Naive thymus-derived CD4-positive, alpha-beta T cell (primary cell): ENCODE measurements around the gene RABL3. TPM values are rescaled to one million over a fixed set of nuclear protein-coding genes. Genes with fewer than 3 reads are reported as not detected.
"Not testable (repeated sequence)": the region's sequence is repeated elsewhere in the genome, so short reads cannot be mapped to it uniquely, and the experiment has no call there.

Source experiments
- ATAC-seq: fragments of 150-1000 bp; cut with Tn5 transposase; 2 replicates; pipeline ENCODE4 v1.10.0; 2021; ENCODE audit warnings: mild to moderate bottlenecking, moderate library complexity
- CTCF ChIA-PET: fragments of 350-600 bp; sonication (Branson Sonifier 250); formaldehyde crosslinking; loops from one replicate; lab custom pipeline; 2021; ENCODE audit warnings: antibody characterized with exemption; lab: Charles Lee
- POLR2A ChIA-PET: fragments of 350-600 bp; sonication (Branson Sonifier 250); formaldehyde crosslinking; loops from one replicate; lab custom pipeline; 2021; ENCODE audit warnings: antibody characterized with exemption, inconsistent platforms; lab: Charles Lee
- DNase-seq, 9 donors: peaks; one replicate each; pipeline versions ENCODE4 v3.0.0 to v3.0.0-alpha.2; 2020 to 2022; ENCODE audit warnings: mixed read lengths in 1 of 9
- H3K27ac ChIP-seq: one replicate; pipeline ENCODE4 v1.7.0; 2013; ENCODE audit warnings: mild to moderate bottlenecking, low read depth, low read length, moderate library complexity
- H3K27me3 ChIP-seq, 2 donors: one replicate each; pipeline ENCODE4 v1.7.0; 2013; ENCODE audit warnings: low read length in 2 of 2, mild to moderate bottlenecking in 2 of 2, moderate library complexity in 2 of 2; ENCODE audit not compliant: control insufficient read depth in 2 of 2, insufficient read depth in 2 of 2
- H3K36me3 ChIP-seq, 3 experiments: 1 replicate in 2 of 3; 2 replicates in 1 of 3; pipeline ENCODE4 v1.7.0; 2013; ENCODE audit warnings: low read length in 3 of 3, mild to moderate bottlenecking in 3 of 3, moderate library complexity in 1 of 3; ENCODE audit not compliant: insufficient read depth in 3 of 3, control insufficient read depth in 2 of 3
- H3K4me1 ChIP-seq, 2 donors: one replicate each; pipeline ENCODE4 v1.7.0; 2013; ENCODE audit warnings: low read length in 2 of 2, mild to moderate bottlenecking in 2 of 2, moderate library complexity in 1 of 2; ENCODE audit not compliant: control insufficient read depth in 2 of 2, insufficient read depth in 2 of 2
- H3K4me3 ChIP-seq: 2 replicates; pipeline ENCODE4 v1.7.0; 2013; ENCODE audit warnings: mild to moderate bottlenecking, low read length
- H3K9me3 ChIP-seq, 3 experiments: 1 replicate in 2 of 3; 2 replicates in 1 of 3; pipeline ENCODE4 v1.7.0; 2013; ENCODE audit warnings: low read length in 3 of 3; ENCODE audit not compliant: control insufficient read depth in 2 of 3
- H3K27ac Mint-ChIP-seq, 9 donors: one replicate each; pipeline ENCODE4 v1.8.0; 2020 to 2022; ENCODE audit warnings: mixed read lengths in 9 of 9, mild to moderate bottlenecking in 8 of 9, moderate library complexity in 5 of 9, inconsistent platforms in 2 of 9
- H3K27me3 Mint-ChIP-seq, 5 donors: one replicate each; pipeline ENCODE4 v1.8.0; 2021 to 2022; ENCODE audit warnings: mixed read lengths in 5 of 5, mild to moderate bottlenecking in 1 of 5
- H3K36me3 Mint-ChIP-seq, 5 donors: one replicate each; pipeline ENCODE4 v1.8.0; 2020 to 2022; ENCODE audit warnings: mixed read lengths in 5 of 5, mild to moderate bottlenecking in 3 of 5, inconsistent platforms in 1 of 5
- H3K4me1 Mint-ChIP-seq, 7 donors: one replicate each; pipeline ENCODE4 v1.8.0; 2020 to 2022; ENCODE audit warnings: mixed read lengths in 7 of 7, mild to moderate bottlenecking in 3 of 7, inconsistent platforms in 1 of 7
- H3K4me3 Mint-ChIP-seq, 10 donors: one replicate each; pipeline ENCODE4 v1.8.0; 2020 to 2022; ENCODE audit warnings: mild to moderate bottlenecking in 10 of 10, mixed read lengths in 10 of 10, moderate library complexity in 6 of 10, inconsistent platforms in 2 of 10
- H3K9me3 Mint-ChIP-seq, 11 donors: one replicate each; pipeline ENCODE4 v1.8.0; 2020 to 2022; ENCODE audit warnings: mixed read lengths in 11 of 11, mild to moderate bottlenecking in 4 of 11, inconsistent platforms in 1 of 11, moderate library complexity in 1 of 11
- intact Hi-C, 2 donors: fragments of 100-400 bp; cut with micrococcal nuclease; formaldehyde crosslinking; loops; one replicate each; pipeline ENCODE4 v1.15.1; 2023
- polyA plus RNA-seq, 2 donors: library from polyadenylated mRNA; unstranded; fragments of 300-500 nt; fragmentation: Illumina TruSeq; gene quantifications; one replicate each; pipeline ENCODE4 v1.2.3, GENCODE V29; 2021
- total RNA-seq, 6 experiments: library from RNA in 5 of 6; stranded (reverse) in 5 of 6; gene quantifications; 1 replicate in 5 of 6; 2 replicates in 1 of 6; pipeline ENCODE4 v1.2.3 and lab custom pipeline; 2021 to 2026

RABL3 gene
- total and polyA plus RNA-seq, 7 experiments from 2014 or later = 15.4 to 40.6 (median 23.1) TPM

DNA sequence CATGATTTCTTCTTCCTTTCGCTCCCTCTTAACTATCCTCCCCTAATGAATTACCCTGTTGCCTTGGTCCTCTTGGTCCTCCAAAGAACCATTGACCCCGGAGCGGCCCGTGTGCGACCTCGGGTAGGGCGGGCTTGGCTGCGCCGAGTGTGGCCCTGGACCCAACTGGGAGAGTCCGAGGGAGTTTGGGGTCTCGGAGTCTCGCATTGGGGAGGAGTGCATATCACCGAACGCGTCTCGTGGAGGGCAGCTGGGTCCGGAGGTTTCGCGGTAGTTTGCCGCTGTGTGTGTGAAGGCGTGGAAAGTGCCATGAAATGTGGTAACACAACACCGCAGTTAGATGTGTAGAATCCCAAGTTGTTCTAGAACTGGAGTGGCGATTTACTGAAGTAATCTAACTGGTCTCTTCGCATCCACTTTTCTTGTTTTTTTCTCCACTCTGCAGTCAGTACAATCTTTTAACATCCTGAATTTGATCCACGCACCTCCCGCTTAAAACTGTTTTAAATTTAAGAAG is 591 bp upstream of the RABL3 start:
- ATAC-seq = peak; percentile 12
- POLR2A ChIA-PET = interaction anchor here (1.0 to 7.7 kb wide), 8 partner anchors 11 to 394 kb away, joined by 3 to 59 read pairs (median 6); partner anchors contain the start of genes LRRC58 and NDUFB4

DNA sequence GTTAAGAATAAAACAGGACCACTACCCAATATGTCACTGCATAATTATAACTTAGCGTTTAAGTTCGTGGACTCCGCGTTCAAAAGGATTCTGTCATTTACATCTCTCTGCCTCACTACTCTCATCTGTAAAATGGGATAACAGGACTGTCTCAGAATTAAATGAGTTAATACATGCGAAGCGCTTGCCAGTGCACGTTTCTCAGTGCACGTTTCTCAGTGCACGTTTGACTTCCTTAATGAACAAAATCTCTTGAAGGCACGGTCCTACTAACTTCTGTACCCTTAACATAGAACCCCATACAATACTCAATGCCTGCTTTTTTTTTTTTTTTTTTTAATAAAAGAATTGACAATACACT is 499 bp downstream of the RABL3 start:
- Mint-ChIP-seq H3K27me3 (no peaks in the 10 kb centered on the region), H3K4me3 (peak overlapping the region; percentile 84 to 97 (median 92)), H3K36me3 (peaks cover 0 to 18% (median 5%) of the 10 kb centered on the region in 5 donors), H3K9me3 (peaks cover 0 to 6% (median 4%) of the 10 kb centered on the region in 11 donors), H3K4me1 (peaks cover 26 to 54% (median 47%) of the 10 kb centered on the region in 7 donors), H3K27ac (peak overlapping the region; percentile 93 to 99 (median 97))
- H3K9me3 ChIP-seq = no peaks in the 10 kb centered on the region
- ChIA-PET CTCF (interaction anchor here (0.7 to 3.4 kb wide), 4 partner anchors 22 to 180 kb away, joined by 3 to 8 read pairs (median 5); no protein-coding TSS in a partner anchor), POLR2A (interaction anchor here (0.9 to 7.7 kb wide), 12 partner anchors 8 to 397 kb away, joined by 3 to 59 read pairs (median 5); partner anchors contain the start of genes LRRC58 and NDUFB4)
- DNase-seq (no peak), ATAC-seq (peak; percentile 17)
- peaks cover 0 to 11% (median 0%) of the 10 kb centered on the region in 3 experiments for H3K36me3 ChIP-seq
- intact Hi-C loops = loop anchor here (1.0 to 10.0 kb wide), 22 partner anchors 23 to 1675 kb away; partner anchors contain the start of genes LRRC58 (in 2 of the 2), NDUFB4 (in 2 of the 2), ARHGAP31 (in 1 of the 2) and COX17 (in 1 of the 2)
- H3K4me3 ChIP-seq = peak overlapping the region; percentile 81
- H3K27ac ChIP-seq = peak overlapping the region; percentile 98
- no peaks in the 10 kb centered on the region for H3K27me3 ChIP-seq
- H3K4me1 ChIP-seq = peaks cover 16 to 23% of the 10 kb centered on the region in 2 donors

More for the DNA sequence above, 591 bp upstream of the RABL3 start:
- peak in 1 of 9 donors; percentile 40 for DNase-seq
- no peaks in the 10 kb centered on the region for H3K27me3 ChIP-seq
- CTCF ChIA-PET = interaction anchor here (0.7 to 3.4 kb wide), 4 partner anchors 23 to 182 kb away, joined by 3 to 8 read pairs (median 4); partner anchors contain the start of gene NDUFB4
- no peaks in the 10 kb centered on the region for H3K9me3 ChIP-seq
- Mint-ChIP-seq H3K36me3 (peaks cover 0 to 13% (median 0%) of the 10 kb centered on the region in 5 donors), H3K27ac (peak overlapping the region; percentile 93 to 99 (median 97)), H3K4me3 (peak overlapping the region; percentile 84 to 97 (median 92)), H3K27me3 (no peaks in the 10 kb centered on the region), H3K9me3 (peaks cover 0 to 6% (median 0%) of the 10 kb centered on the region in 11 donors), H3K4me1 (peaks cover 26 to 56% (median 47%) of the 10 kb centered on the region in 7 donors)
- intact Hi-C loops = loop anchor here (1.0 to 10.0 kb wide), 22 partner anchors 24 to 1674 kb away; partner anchors contain the start of genes LRRC58 (in 2 of the 2), NDUFB4 (in 2 of the 2), ARHGAP31 (in 1 of the 2) and COX17 (in 1 of the 2)
- H3K4me1 ChIP-seq = peaks cover 16 to 23% of the 10 kb centered on the region in 2 donors
- peak overlapping the region; percentile 81 for H3K4me3 ChIP-seq
- peak overlapping the region; percentile 98 for H3K27ac ChIP-seq
- H3K36me3 ChIP-seq = peaks cover 0 to 9% (median 0%) of the 10 kb centered on the region in 3 experiments

DNA sequence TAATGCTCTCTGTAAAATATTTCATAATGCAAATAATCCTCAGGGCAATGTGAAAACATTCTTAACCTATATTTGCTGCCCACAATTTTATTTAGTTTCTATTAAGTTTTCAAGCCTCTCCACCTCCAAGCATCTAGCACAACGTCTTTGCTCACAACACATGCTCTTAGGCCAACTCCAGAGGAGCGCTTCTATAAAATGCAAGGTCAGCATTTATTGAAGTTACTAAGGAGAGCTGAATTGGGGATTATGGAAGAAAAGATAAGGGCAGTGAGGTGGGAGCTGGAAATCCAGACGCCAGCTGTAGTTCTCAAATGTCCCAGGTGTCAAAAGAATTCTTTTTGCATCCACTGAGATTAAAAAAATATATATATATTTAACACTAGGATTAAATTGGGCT is 996 bp downstream of the RABL3 start:
- Mint-ChIP-seq H3K4me1 (peaks cover 26 to 50% (median 47%) of the 10 kb centered on the region in 7 donors), H3K27me3 (no peaks in the 10 kb centered on the region), H3K4me3 (peak overlapping the region; percentile 84 to 97 (median 92)), H3K27ac (peak overlapping the region; percentile 49 to 99 (median 97)), H3K36me3 (peaks cover 0 to 20% (median 5%) of the 10 kb centered on the region in 5 donors), H3K9me3 (peaks cover 0 to 6% (median 4%) of the 10 kb centered on the region in 11 donors)
- Histone ChIP-seq H3K36me3 (peaks cover 0 to 11% (median 0%) of the 10 kb centered on the region in 3 experiments), H3K4me3 (peak overlapping the region; percentile 81), H3K9me3 (no peaks in the 10 kb centered on the region), H3K4me1 (peaks cover 16 to 23% of the 10 kb centered on the region in 2 donors), H3K27ac (peak overlapping the region; percentile 98), H3K27me3 (no peaks in the 10 kb centered on the region)
- intact Hi-C loops = loop anchor here (5.0 to 10.0 kb wide), 4 partner anchors 34 to 1676 kb away; partner anchors contain the start of genes ARHGAP31 (in 1 of the 2), EAF2 (in 1 of the 2), IQCB1 (in 1 of the 2) and WDR5B (in 1 of the 2)
- DNase-seq (no peak), ATAC-seq (no peak)
- POLR2A ChIA-PET = interaction anchor here (0.9 to 7.7 kb wide), 9 partner anchors 8 to 397 kb away, joined by 3 to 59 read pairs (median 5); partner anchors contain the start of genes LRRC58 and NDUFB4
- CTCF ChIA-PET = interaction anchor here (0.6 to 3.4 kb wide), 4 partner anchors 22 to 180 kb away, joined by 3 to 8 read pairs (median 5); no protein-coding TSS in a partner anchor

DNA sequence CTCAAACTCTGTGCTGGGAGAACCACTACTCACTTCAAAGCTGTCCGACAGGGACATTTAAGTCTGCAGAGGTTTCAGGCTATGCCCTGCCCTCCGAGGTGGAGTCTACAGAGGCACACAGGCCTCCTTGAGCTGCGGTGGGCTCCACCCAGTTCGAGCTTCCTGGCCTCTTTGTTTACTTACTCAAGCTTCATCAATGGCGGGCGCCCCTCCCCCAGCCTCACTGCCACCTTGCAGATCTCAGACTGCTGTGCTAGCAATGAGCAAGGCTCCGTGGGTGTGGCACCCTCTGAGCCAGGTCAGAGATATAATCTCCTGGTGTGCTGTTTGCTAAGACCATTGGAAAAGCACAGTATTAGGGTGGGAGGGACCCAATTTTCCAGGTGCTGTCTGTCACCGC is 4.3 kb downstream of the RABL3 start:
- H3K4me3 Mint-ChIP-seq, H3K9me3 ChIP-seq, H3K27me3 Mint-ChIP-seq, intact Hi-C loops, H3K27ac Mint-ChIP-seq, DNase-seq, H3K27ac ChIP-seq, H3K27me3 ChIP-seq, H3K4me3 ChIP-seq, ATAC-seq: not testable (repeated sequence)
- Mint-ChIP-seq H3K36me3 (peaks cover 0 to 32% (median 5%) of the 10 kb centered on the region in 5 donors), H3K4me1 (peaks cover 4 to 22% (median 17%) of the 10 kb centered on the region in 7 donors), H3K9me3 (peaks cover 1 to 26% (median 9%) of the 10 kb centered on the region in 11 donors)
- CTCF ChIA-PET = interaction anchor here (0.9 kb wide), 1 partner anchor 33 kb away, joined by 3 read pairs; no protein-coding TSS in a partner anchor
- Histone ChIP-seq H3K4me1 (peaks cover 7 to 13% of the 10 kb centered on the region in 2 donors), H3K36me3 (peaks cover 0 to 11% (median 0%) of the 10 kb centered on the region in 3 experiments)
- POLR2A ChIA-PET = interaction anchor here (1.7 to 7.7 kb wide), 3 partner anchors 9 to 142 kb away, joined by 4 to 59 read pairs (median 14); partner anchors contain the start of gene NDUFB4

DNA sequence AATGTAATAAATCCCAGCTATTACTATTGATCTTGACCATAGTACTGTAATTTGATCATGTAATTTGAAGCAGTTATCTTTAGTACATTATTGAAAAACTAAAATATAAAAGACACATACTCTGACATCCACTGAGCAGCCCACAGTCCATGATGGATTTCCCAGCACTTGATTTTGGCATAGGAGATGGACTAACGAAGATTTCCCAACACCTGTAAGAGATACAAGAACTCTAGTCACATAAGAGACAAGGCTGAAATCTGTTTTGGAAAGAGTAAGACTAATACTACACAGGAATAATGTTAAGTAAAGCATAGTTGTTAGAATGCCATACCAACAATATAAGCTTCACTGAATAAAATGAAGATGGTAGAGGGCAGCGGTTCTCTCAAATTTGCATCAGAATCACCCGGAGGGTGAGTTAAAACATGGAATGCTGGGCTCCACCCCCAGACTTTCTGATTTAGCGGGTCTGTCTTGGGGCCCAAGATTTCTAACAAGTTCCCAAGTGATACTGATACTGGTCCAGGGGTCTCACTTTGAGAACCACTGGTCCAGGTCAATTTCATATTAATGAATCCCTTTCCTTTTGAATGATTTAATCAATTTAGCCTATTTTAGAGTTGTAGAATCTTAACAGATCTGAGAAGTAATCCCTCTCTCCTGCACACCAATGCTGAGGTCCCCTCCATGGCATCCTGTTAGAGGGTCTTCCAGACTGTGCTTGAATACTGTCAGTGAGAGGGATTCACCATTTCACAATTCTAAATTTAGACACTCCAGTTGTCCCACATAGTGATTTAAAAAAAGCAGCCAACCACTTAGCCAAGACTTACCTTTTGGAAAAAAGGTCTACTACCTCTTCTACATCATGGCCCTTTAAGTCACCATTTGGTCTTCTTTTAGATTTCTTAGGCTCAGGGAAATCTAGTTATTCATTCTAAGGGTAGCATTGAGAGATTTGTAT is 11.5 kb downstream of the RABL3 start:
- no peak overlapping the region for H3K4me3 ChIP-seq
- H3K27ac Mint-ChIP-seq = peak overlapping the region in 8 of 9 donors; percentile 26 to 77 (median 62)
- H3K36me3 Mint-ChIP-seq = peaks cover 0 to 47% (median 28%) of the 10 kb centered on the region in 5 donors
- ChIA-PET POLR2A (interaction anchor here (1.0 to 1.9 kb wide), 2 partner anchors 9 to 11 kb away, joined by 3 to 8 read pairs; partner anchors contain the start of genes GTF2E1 and RABL3), CTCF (no interaction called here)
- H3K9me3 Mint-ChIP-seq = peaks cover 0 to 19% (median 3%) of the 10 kb centered on the region in 11 donors
- no peaks in the 10 kb centered on the region for H3K4me1 ChIP-seq
- H3K27me3 Mint-ChIP-seq = no peaks in the 10 kb centered on the region
- no peaks in the 10 kb centered on the region for H3K9me3 ChIP-seq
- no peak overlapping the region for H3K27ac ChIP-seq
- intact Hi-C loops = no loop called here
- no peaks in the 10 kb centered on the region for H3K27me3 ChIP-seq
- DNase-seq (no peak), ATAC-seq (no peak)
- peaks cover 0 to 22% (median 14%) of the 10 kb centered on the region in 7 donors for H3K4me1 Mint-ChIP-seq
- H3K36me3 ChIP-seq = peaks cover 0 to 3% (median 0%) of the 10 kb centered on the region in 3 experiments
- H3K4me3 Mint-ChIP-seq = no peak overlapping the region
